CD4-positive, CD25-positive, alpha-beta regulatory T cell (primary cell): ENCODE results near the gene CAMTA1. TPM values are rescaled to one million over a fixed set of nuclear protein-coding genes. Genes with fewer than 3 reads are reported as not detected.

Source experiments
- ATAC-seq, 2 donors: fragments of 150-1000 bp; cut with Tn5 transposase; one replicate each; pipeline ENCODE4 v1.10.0; 2021; ENCODE audit warnings: low read depth in 2 of 2, moderate number of reproducible peaks in 2 of 2, moderate library complexity in 1 of 2
- DNase-seq, 3 donors: peaks; one replicate each; pipeline versions ENCODE4 v3.0.0 to v3.0.0-alpha.2; 2012 to 2022; ENCODE audit warnings: mixed read lengths in 1 of 3
- H3K27ac ChIP-seq: one replicate; pipeline ENCODE4 v1.7.0; 2013; ENCODE audit warnings: mild to moderate bottlenecking, low read length; ENCODE audit not compliant: insufficient read depth, poor library complexity, severe bottlenecking
- H3K27me3 ChIP-seq: one replicate; pipeline ENCODE4 v1.7.0; 2013; ENCODE audit warnings: low read length; ENCODE audit not compliant: control insufficient read depth, insufficient read depth
- H3K36me3 ChIP-seq: one replicate; pipeline ENCODE4 v1.7.0; 2013; ENCODE audit warnings: mild to moderate bottlenecking, low read length, moderate library complexity; ENCODE audit not compliant: control insufficient read depth, insufficient read depth
- H3K4me1 ChIP-seq: 2 replicates; pipeline ENCODE4 v1.7.0; 2013; ENCODE audit warnings: mild to moderate bottlenecking, low read length; ENCODE audit not compliant: insufficient read depth, control insufficient read depth, poor library complexity, severe bottlenecking
- H3K4me3 ChIP-seq: one replicate; pipeline ENCODE4 v1.7.0; 2013; ENCODE audit warnings: low read depth, mild to moderate bottlenecking, low read length, moderate library complexity
- H3K9me3 ChIP-seq, 2 experiments: 1 replicate in 1 of 2; 2 replicates in 1 of 2; pipeline ENCODE4 v1.7.0; 2013; ENCODE audit warnings: low read length in 2 of 2, mild to moderate bottlenecking in 1 of 2, moderate library complexity in 1 of 2; ENCODE audit not compliant: control insufficient read depth in 2 of 2
- H3K27ac Mint-ChIP-seq, 3 donors: one replicate each; pipeline ENCODE4 v1.8.0; 2020 to 2022; ENCODE audit warnings: mild to moderate bottlenecking in 3 of 3, mixed read lengths in 3 of 3, moderate library complexity in 2 of 3
- H3K27me3 Mint-ChIP-seq: one replicate; pipeline ENCODE4 v1.8.0; 2022; ENCODE audit warnings: mild to moderate bottlenecking, mixed read lengths
- H3K36me3 Mint-ChIP-seq: one replicate; pipeline ENCODE4 v1.8.0; 2020; ENCODE audit warnings: mixed read lengths
- H3K4me1 Mint-ChIP-seq, 4 donors: one replicate each; pipeline ENCODE4 v1.8.0; 2020 to 2022; ENCODE audit warnings: mixed read lengths in 4 of 4, mild to moderate bottlenecking in 1 of 4
- H3K4me3 Mint-ChIP-seq, 4 donors: one replicate each; pipeline ENCODE4 v1.8.0; 2020 to 2022; ENCODE audit warnings: mild to moderate bottlenecking in 4 of 4, mixed read lengths in 4 of 4, moderate library complexity in 3 of 4
- H3K9me3 Mint-ChIP-seq, 7 donors: one replicate each; pipeline ENCODE4 v1.8.0; 2020 to 2022; ENCODE audit warnings: mixed read lengths in 7 of 7, mild to moderate bottlenecking in 3 of 7, moderate library complexity in 2 of 7
- polyA plus RNA-seq, 4 donors: library from polyadenylated mRNA; unstranded; fragments of 300-500 nt; fragmentation: Illumina TruSeq; gene quantifications; one replicate each; pipeline ENCODE4 v1.2.3, GENCODE V29; 2021
- total RNA-seq: library from RNA; stranded (reverse); gene quantifications from one replicate; pipeline ENCODE4 v1.2.3, GENCODE V29; 2022

The CAMTA1 gene
- total and polyA plus RNA-seq, 5 donors from 2014 or later, result 48.8 to 112 (median 80.0) TPM

DNA sequence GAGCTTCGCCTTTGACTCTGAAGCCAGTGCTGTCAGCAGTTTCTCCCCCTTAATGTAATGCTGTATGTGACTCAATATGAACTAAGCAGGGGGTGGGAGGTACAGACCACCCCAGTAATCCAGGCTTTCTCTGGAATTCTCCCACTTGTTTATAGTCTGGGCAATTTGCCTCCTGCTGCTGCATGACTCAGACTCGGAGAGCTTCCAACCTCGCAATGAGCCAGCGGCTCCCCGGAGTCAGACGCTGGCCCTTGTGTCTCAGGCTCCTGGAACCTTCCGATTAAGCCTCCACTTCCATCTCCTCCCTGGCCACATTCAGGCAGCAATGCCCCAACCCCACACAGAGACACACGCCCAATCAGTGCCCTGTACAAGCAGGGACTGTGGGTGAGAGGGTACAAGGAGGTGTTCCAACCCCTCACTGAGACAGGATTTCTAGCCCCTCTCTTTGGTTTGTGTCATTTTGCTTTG lies 514.1 kb downstream of the CAMTA1 start:
- no peak for ATAC-seq
- H3K9me3 Mint-ChIP-seq, result peaks cover 0 to 7% (median 0%) of the 10 kb centered on the region in 7 donors

DNA sequence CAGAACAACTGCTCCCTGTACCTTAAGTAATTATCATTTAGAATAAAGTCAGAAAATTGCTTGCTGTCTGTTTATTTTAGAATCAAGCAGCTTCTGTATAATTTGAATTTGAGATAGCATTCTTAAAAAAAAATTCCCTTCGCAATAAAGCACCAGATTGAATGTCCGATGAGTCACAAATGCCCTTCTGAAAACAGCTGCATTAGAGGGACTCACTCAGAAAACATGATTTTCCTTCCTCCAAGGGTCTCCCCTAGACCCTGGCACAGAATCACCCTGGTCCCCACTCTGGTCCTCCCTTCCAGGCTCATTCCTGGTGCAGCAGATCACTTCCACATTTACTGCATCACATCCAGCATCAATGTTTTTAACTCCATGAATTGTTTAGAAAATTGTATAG lies 514.7 kb downstream of the CAMTA1 start:
- no peaks in the 10 kb centered on the region for H3K4me1 ChIP-seq
- H3K36me3 ChIP-seq, result no peaks in the 10 kb centered on the region
- H3K27ac ChIP-seq, result no peak overlapping the region
- DNase-seq (no peak), ATAC-seq (no peak)
- peaks cover 10% of the 10 kb centered on the region for H3K27me3 Mint-ChIP-seq
- H3K9me3 Mint-ChIP-seq, result peaks cover 0 to 7% (median 0%) of the 10 kb centered on the region in 7 donors
- no peaks in the 10 kb centered on the region for H3K4me1 Mint-ChIP-seq
- H3K4me3 Mint-ChIP-seq, result no peak overlapping the region
- H3K9me3 ChIP-seq, result no peaks in the 10 kb centered on the region
- H3K36me3 Mint-ChIP-seq, result no peaks in the 10 kb centered on the region
- H3K27me3 ChIP-seq, result no peaks in the 10 kb centered on the region
- no peak overlapping the region for H3K4me3 ChIP-seq
- no peak overlapping the region for H3K27ac Mint-ChIP-seq

More for the DNA sequence above, 514.1 kb downstream of the CAMTA1 start:
- Mint-ChIP-seq H3K4me1 (no peaks in the 10 kb centered on the region), H3K27me3 (peaks cover 10% of the 10 kb centered on the region), H3K27ac (peak overlapping the region in 1 of 3 donors; percentile 46), H3K4me3 (no peak overlapping the region), H3K36me3 (no peaks in the 10 kb centered on the region)
- no peaks in the 10 kb centered on the region for H3K9me3 ChIP-seq
- H3K27ac ChIP-seq, result no peak overlapping the region
- no peaks in the 10 kb centered on the region for H3K4me1 ChIP-seq
- H3K27me3 ChIP-seq, result no peaks in the 10 kb centered on the region
- DNase-seq, result no peak
- no peak overlapping the region for H3K4me3 ChIP-seq
- no peaks in the 10 kb centered on the region for H3K36me3 ChIP-seq

DNA sequence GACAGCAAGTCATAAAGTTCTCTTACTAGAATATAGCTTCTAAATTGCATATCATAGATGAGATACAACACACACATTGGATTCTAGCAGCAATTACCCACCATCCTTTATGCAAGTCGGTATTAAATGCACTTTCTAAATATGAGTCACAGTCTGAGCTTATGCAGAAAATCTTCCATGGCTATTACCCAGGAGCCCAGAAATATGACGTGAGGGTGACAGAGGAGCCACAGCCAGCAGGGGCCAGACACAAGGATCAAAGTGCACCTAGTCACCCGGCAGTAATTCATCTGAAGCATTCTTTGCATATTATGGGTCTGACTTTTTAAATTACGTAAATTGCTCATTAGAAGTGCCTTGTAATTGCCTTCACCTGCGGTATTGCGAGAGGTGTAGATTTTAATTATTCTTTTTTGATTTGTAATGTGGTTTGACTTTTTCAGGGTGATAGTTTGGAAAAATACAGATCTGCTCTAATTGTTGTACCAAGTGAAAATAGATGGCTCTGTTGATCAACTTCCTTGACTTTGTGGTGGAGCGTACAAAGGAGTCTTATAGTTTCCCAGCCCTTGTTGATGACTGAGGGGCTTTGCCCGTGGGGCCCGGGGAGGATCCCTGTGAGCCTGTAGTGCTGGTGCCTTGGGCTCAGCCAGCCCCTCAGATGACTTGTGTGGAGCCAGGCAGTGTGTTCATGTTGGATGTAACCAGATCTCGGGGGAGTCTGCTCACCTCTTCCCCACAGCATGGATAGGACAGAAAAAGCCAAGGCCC lies 515.8 kb downstream of the CAMTA1 start:
- no peaks in the 10 kb centered on the region for H3K9me3 ChIP-seq
- H3K27ac ChIP-seq, result no peak overlapping the region
- Mint-ChIP-seq H3K27me3 (peaks cover 10% of the 10 kb centered on the region), H3K9me3 (peaks cover 0 to 7% (median 0%) of the 10 kb centered on the region in 7 donors), H3K4me3 (no peak overlapping the region), H3K4me1 (no peaks in the 10 kb centered on the region), H3K36me3 (no peaks in the 10 kb centered on the region), H3K27ac (no peak overlapping the region)
- H3K36me3 ChIP-seq, result no peaks in the 10 kb centered on the region
- no peak for DNase-seq
- H3K4me1 ChIP-seq, result no peaks in the 10 kb centered on the region
- no peak overlapping the region for H3K4me3 ChIP-seq
- H3K27me3 ChIP-seq, result no peaks in the 10 kb centered on the region
- no peak for ATAC-seq

DNA sequence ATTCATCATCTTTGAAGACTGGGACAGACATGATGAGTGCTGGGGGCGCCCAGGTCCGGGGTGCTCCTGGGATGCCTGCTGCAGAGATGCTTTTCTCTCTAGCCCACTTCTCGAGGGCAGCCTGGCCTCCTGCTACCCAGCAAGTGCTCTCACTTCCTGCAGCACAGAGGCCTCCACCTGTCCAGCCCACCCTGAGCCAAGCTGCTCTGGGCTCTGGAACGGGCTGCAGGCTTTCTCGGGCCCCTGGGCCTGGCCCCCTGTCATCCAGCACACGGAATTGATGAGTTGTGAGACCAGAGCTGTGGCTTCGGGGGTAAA lies 516.4 kb downstream of the CAMTA1 start:
- Histone ChIP-seq H3K9me3 (no peaks in the 10 kb centered on the region), H3K4me1 (no peaks in the 10 kb centered on the region), H3K36me3 (no peaks in the 10 kb centered on the region), H3K4me3 (no peak overlapping the region), H3K27me3 (no peaks in the 10 kb centered on the region), H3K27ac (no peak overlapping the region)
- Mint-ChIP-seq H3K27me3 (peaks cover 5% of the 10 kb centered on the region), H3K9me3 (peaks cover 0 to 8% (median 0%) of the 10 kb centered on the region in 7 donors), H3K4me3 (no peak overlapping the region), H3K36me3 (no peaks in the 10 kb centered on the region), H3K27ac (no peak overlapping the region), H3K4me1 (no peaks in the 10 kb centered on the region)
- ATAC-seq (no peak), DNase-seq (no peak)

DNA sequence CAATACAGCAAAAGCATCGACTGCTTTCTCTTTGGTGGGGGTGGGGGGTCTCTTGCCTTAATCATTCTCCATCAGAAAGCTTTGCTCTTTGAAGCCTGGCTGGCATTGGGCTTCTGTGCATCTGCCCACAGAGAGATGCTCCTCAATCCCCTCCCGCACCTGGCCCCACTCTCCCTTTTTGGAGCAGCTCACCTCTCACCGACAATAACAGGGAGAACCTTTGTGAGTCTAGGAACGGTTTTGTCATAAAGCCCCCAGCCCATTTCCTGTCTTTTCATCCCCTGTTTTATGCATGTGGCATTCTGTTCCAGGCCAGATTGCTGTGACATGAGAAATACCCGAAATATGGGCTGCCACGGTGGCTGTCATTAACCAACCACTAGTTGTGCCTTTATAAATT lies 516.9 kb downstream of the CAMTA1 start:
- no peaks in the 10 kb centered on the region for H3K36me3 ChIP-seq
- no peaks in the 10 kb centered on the region for H3K27me3 ChIP-seq
- no peak overlapping the region for H3K4me3 ChIP-seq
- no peak for ATAC-seq
- no peak for DNase-seq
- H3K9me3 ChIP-seq, result no peaks in the 10 kb centered on the region
- no peaks in the 10 kb centered on the region for H3K36me3 Mint-ChIP-seq
- H3K4me3 Mint-ChIP-seq, result no peak overlapping the region
- peaks cover 4% of the 10 kb centered on the region for H3K27me3 Mint-ChIP-seq
- H3K27ac ChIP-seq, result no peak overlapping the region
- no peaks in the 10 kb centered on the region for H3K4me1 ChIP-seq
- H3K4me1 Mint-ChIP-seq, result no peaks in the 10 kb centered on the region
- no peak overlapping the region for H3K27ac Mint-ChIP-seq
- H3K9me3 Mint-ChIP-seq, result peaks cover 0 to 9% (median 0%) of the 10 kb centered on the region in 7 donors

DNA sequence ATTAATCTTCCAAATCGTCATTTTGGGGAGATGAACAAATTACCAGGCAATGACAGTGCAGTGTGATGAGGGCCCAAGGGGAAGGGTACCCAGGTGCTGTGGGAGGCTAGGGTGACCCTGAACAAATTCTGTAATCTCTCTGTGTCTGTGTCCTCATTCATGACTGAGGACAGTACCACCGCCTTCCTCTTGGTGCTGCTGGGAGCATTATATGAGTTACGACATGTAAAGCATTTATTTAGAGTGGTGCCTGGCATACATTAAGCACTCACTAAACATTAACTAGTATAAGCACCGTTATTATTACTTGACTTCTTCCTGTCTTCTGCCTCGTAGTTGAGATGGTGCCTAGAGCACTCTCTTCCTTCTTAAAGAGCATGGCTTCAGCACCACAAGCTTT lies 517.6 kb downstream of the CAMTA1 start:
- peaks cover 5% of the 10 kb centered on the region for H3K27me3 Mint-ChIP-seq

DNA sequence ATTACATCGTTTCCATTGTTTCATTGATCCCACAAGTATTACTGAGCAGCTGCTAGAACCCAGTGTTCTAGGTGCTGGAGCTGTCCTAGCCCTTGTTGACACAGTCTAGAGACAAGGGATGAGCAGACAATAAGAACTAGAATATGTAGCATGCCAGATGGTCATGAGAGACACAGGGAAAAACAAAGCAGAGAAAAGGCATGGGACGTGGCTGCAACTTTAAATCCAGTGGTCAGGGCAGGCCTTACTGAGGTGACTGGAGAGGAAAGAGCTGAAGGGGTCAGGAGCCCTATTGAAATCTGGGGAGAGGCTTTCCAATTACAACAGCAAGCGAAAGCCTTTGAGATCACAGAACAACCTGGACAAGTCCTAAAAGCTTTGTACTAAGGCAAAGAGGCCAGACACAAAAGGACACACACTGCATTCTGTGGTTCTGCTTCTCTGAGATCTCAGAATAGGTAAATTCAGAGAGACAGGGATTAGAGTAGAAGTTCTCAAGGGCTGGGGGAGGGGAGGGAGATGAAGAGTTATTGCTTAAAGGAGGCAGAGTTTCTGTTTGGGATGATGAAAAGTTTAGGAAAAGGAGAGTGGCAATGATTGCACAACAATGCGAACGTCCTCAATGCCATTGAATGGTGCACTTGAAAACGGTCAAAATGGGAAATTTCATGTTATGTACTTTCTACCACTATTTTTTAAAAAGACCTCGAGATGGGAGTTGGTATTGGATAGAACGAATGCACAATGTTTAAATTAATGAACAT lies 518.5 kb downstream of the CAMTA1 start:
- Mint-ChIP-seq H3K4me3 (no peak overlapping the region), H3K27me3 (peaks cover 9% of the 10 kb centered on the region), H3K4me1 (no peaks in the 10 kb centered on the region), H3K9me3 (peaks cover 0 to 25% (median 4%) of the 10 kb centered on the region in 7 donors), H3K36me3 (no peaks in the 10 kb centered on the region), H3K27ac (no peak overlapping the region)
- Histone ChIP-seq H3K4me3 (no peak overlapping the region), H3K9me3 (no peaks in the 10 kb centered on the region), H3K27ac (no peak overlapping the region), H3K4me1 (no peaks in the 10 kb centered on the region), H3K27me3 (no peaks in the 10 kb centered on the region), H3K36me3 (no peaks in the 10 kb centered on the region)
- ATAC-seq, result no peak
- no peak for DNase-seq

More for the DNA sequence above, 517.6 kb downstream of the CAMTA1 start:
- H3K4me1 ChIP-seq, result no peaks in the 10 kb centered on the region
- no peaks in the 10 kb centered on the region for H3K27me3 ChIP-seq
- H3K4me1 Mint-ChIP-seq, result no peaks in the 10 kb centered on the region
- H3K27ac ChIP-seq, result no peak overlapping the region
- no peak overlapping the region for H3K27ac Mint-ChIP-seq
- no peak overlapping the region for H3K4me3 ChIP-seq
- H3K9me3 ChIP-seq, result no peaks in the 10 kb centered on the region
- DNase-seq, result no peak
- no peaks in the 10 kb centered on the region for H3K36me3 ChIP-seq
- no peaks in the 10 kb centered on the region for H3K36me3 Mint-ChIP-seq
- H3K9me3 Mint-ChIP-seq, result peaks cover 0 to 17% (median 4%) of the 10 kb centered on the region in 7 donors
- H3K4me3 Mint-ChIP-seq, result no peak overlapping the region
- ATAC-seq, result no peak
